Keratinocyte (primary cell): ENCODE measurements around the gene MAN2A2. TPM values are rescaled to one million over a fixed set of nuclear protein-coding genes. Genes with fewer than 3 reads are reported as not detected.

Experiments used
- DNase-seq: peaks from one replicate; pipeline ENCODE4 v3.0.0-alpha.2; 2011; ENCODE audit warnings: low read depth, missing footprints, low spot score
- FAIRE-seq: peaks from 2 replicates; lab custom pipeline; 2011; peaks lifted over from hg19 to GRCh38; lab: Jason Lieb, UNC
- H2AFZ ChIP-seq: 2 replicates; pipeline ENCODE4 v1.6.0; 2012; ENCODE audit warnings: low read length, control low read depth, inconsistent platforms; ENCODE audit not compliant: control insufficient read depth
- H3K27ac ChIP-seq: 2 replicates; pipeline ENCODE4 v1.5.1; 2011; ENCODE audit warnings: low read length; ENCODE audit not compliant: control insufficient read depth, insufficient read depth
- H3K27me3 ChIP-seq: 3 replicates; pipeline ENCODE4 v1.6.0; 2011; ENCODE audit warnings: low read length; ENCODE audit not compliant: control insufficient read depth, insufficient read depth; ENCODE audit errors: extremely low read depth
- H3K36me3 ChIP-seq, 2 experiments: 2 replicates in 1 of 2; 3 replicates in 1 of 2; pipeline ENCODE4 v1.5.1; 2011; ENCODE audit warnings: low read length in 2 of 2, mild to moderate bottlenecking in 1 of 2; ENCODE audit not compliant: control insufficient read depth in 2 of 2, insufficient read depth in 2 of 2; ENCODE audit errors: extremely low read depth in 1 of 2
- H3K4me1 ChIP-seq: 3 replicates; pipeline ENCODE4 v1.5.1; 2011; ENCODE audit warnings: low read length; ENCODE audit not compliant: control insufficient read depth, insufficient read depth; ENCODE audit errors: extremely low read depth
- H3K4me2 ChIP-seq: 3 replicates; pipeline ENCODE4 v1.6.0; 2011; ENCODE audit warnings: low read depth, low read length; ENCODE audit not compliant: control insufficient read depth, insufficient read depth; ENCODE audit errors: extremely low read depth
- H3K4me3 ChIP-seq, 3 experiments: fragments of 200-600 bp in 1 of 3; sonication (generic) in 1 of 3; 2 replicates in 2 of 3; 3 replicates in 1 of 3; pipeline ENCODE4 v1.5.1; 2011 to 2016; ENCODE audit warnings: low read length in 3 of 3, mild to moderate bottlenecking in 3 of 3, control low read depth in 2 of 3, inconsistent platforms in 1 of 3, low read depth in 1 of 3, mixed read lengths in 1 of 3, mixed run types in 1 of 3, moderate library complexity in 1 of 3; ENCODE audit not compliant: control insufficient read depth in 2 of 3, insufficient read depth in 2 of 3; ENCODE audit errors: extremely low read depth in 1 of 3
- H3K79me2 ChIP-seq: 2 replicates; pipeline ENCODE4 v1.6.0; 2012; ENCODE audit warnings: low read length; ENCODE audit not compliant: control insufficient read depth, insufficient read depth
- H3K9ac ChIP-seq: 3 replicates; pipeline ENCODE4 v1.6.0; 2011; ENCODE audit warnings: low read length; ENCODE audit not compliant: control insufficient read depth, insufficient read depth; ENCODE audit errors: extremely low read depth
- H3K9me1 ChIP-seq: 3 replicates; pipeline ENCODE4 v1.6.0; 2011; ENCODE audit warnings: low read length; ENCODE audit not compliant: control insufficient read depth, insufficient read depth; ENCODE audit errors: extremely low read depth
- H3K9me3 ChIP-seq: 2 replicates; pipeline ENCODE4 v1.5.1; 2012; ENCODE audit warnings: low read depth, low read length; ENCODE audit not compliant: control insufficient read depth
- H4K20me1 ChIP-seq: 3 replicates; pipeline ENCODE4 v1.6.0; 2011; ENCODE audit warnings: low read length; ENCODE audit not compliant: control insufficient read depth, insufficient read depth; ENCODE audit errors: extremely low read depth
- CTCF ChIP-seq, 3 experiments: IDR thresholded peaks in 1 of 3; conservative IDR thresholded peaks in 1 of 3; optimal IDR thresholded peaks in 1 of 3; 2 replicates in 2 of 3; 3 replicates in 1 of 3; pipeline versions ENCODE3 to v1.5.1; 2011; ENCODE audit warnings: low read length in 3 of 3, mild to moderate bottlenecking in 3 of 3, moderate library complexity in 2 of 3, control low read depth in 1 of 3, inconsistent platforms in 1 of 3; ENCODE audit not compliant: insufficient read depth in 2 of 3; ENCODE audit errors: extremely low read depth in 1 of 3
- EZH2 ChIP-seq: IDR thresholded peaks from one replicate; pipeline ENCODE4 v1.6.1; 2012; ENCODE audit warnings: inconsistent platforms, mild to moderate bottlenecking, low read length, moderate library complexity
- dilution Hi-C: fragments of 300-500 bp; cut with MboI; formaldehyde crosslinking; loops from one replicate; pipeline ENCODE4 v1.7.0; 2020; ENCODE audit warnings: low sequenced_read_pairs; ENCODE audit not compliant: extremely low pct_ligation_motif_present
- polyA plus RNA-seq, 5 experiments: library from polyadenylated mRNA; depleted of rRNA in 3 of 5; stranded (reverse) in 3 of 5; stranded (forward) in 1 of 5; unstranded in 1 of 5; fragments of >200 nt; gene quantifications; 1 replicate in 1 of 5; 2 replicates in 3 of 5; 3 replicates in 1 of 5; pipeline versions ENCODE4 v1.2.1 to v1.2.3, GENCODE V29; 2011 to 2012; ENCODE audit warnings: missing spikeins in 2 of 5, low read depth in 1 of 5, low replicate concordance in 1 of 5

Gene MAN2A2
- polyA plus RNA-seq, 1 donor (not counting 4 experiments of a cell fraction or from before 2014, with no cell fraction given), result 6.6 TPM

DNA sequence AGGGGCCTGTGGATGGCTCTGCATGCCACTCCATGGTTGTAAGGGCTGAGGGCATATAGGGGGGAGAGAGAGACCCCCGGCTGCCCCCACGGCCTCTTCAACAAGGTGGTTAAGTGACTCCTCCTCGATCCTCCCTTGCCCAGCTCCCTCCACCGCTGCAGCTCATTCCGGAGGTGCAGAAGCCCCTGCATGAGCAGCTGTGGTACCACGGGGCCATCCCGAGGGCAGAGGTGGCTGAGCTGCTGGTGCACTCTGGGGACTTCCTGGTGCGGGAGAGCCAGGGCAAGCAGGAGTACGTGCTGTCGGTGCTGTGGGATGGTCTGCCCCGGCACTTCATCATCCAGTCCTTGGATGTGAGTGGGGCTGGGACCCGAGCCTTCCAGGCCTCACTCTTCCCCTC lies 12.3 kb upstream of the MAN2A2 start:
- dilution Hi-C loops, result no loop called here
- Histone ChIP-seq H3K4me3 (no peak overlapping the region), H3K9ac (no peak overlapping the region), H3K79me2 (no peaks in the 10 kb centered on the region), H3K9me1 (no peaks in the 10 kb centered on the region), H3K36me3 (no peaks in the 10 kb centered on the region), H3K4me2 (no peak overlapping the region), H3K9me3 (no peaks in the 10 kb centered on the region), H3K27me3 (no peaks in the 10 kb centered on the region), H3K4me1 (no peaks in the 10 kb centered on the region), H3K27ac (no peak overlapping the region), H2AFZ (no peak overlapping the region), H4K20me1 (no peaks in the 10 kb centered on the region)
- DNase-seq (no peak), FAIRE-seq (no peak)
- no peak for TF ChIP-seq EZH2
- TF ChIP-seq CTCF (optimal IDR thresholded peaks at IDR 0.05 in 1 of 3, IDR thresholded peaks at IDR 0.05 in 1 of 3, conservative IDR thresholded peaks at IDR 0.05 in 1 of 3; ENCODE audit: extremely low read depth in 1 of 3, insufficient read depth in 2 of 3, low read length in 3 of 3), result no peak

DNA sequence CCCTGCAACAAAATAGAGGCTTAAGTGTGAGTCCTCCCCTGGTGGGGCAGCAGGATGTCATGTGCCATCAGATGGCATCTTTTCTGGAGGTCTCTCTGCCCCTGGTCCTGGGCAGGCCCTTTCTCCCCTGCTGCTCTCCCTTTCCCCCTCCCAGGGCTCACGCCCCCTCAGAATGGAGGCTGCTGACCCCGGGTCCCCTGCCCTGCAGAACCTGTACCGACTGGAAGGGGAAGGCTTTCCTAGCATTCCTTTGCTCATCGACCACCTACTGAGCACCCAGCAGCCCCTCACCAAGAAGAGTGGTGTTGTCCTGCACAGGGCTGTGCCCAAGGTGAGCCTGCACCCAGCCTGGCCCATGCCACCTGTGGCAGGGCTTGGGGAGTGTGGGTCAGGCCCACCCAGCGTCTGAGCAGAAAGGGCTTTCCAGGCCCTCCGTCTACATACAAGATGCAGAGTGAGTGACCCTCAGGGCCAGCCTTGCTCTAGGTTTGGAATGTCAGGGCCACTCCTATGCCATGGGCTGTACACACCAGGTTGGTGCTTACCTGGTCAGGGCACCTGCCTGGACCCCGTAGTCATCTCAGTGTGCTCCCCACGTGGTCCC lies 11.7 kb upstream of the MAN2A2 start:
- no peak overlapping the region for H3K27ac ChIP-seq
- no peaks in the 10 kb centered on the region for H3K4me1 ChIP-seq
- H3K4me2 ChIP-seq, result no peak overlapping the region
- no peak overlapping the region for H2AFZ ChIP-seq
- TF ChIP-seq CTCF (optimal IDR thresholded peaks at IDR 0.05 in 1 of 3, IDR thresholded peaks at IDR 0.05 in 1 of 3, conservative IDR thresholded peaks at IDR 0.05 in 1 of 3; ENCODE audit: extremely low read depth in 1 of 3, insufficient read depth in 2 of 3, low read length in 3 of 3) (no peak), EZH2 (no peak)
- no peaks in the 10 kb centered on the region for H3K36me3 ChIP-seq
- H3K27me3 ChIP-seq, result no peaks in the 10 kb centered on the region
- no peaks in the 10 kb centered on the region for H4K20me1 ChIP-seq
- H3K79me2 ChIP-seq, result no peaks in the 10 kb centered on the region
- DNase-seq (no peak), FAIRE-seq (no peak)
- H3K4me3 ChIP-seq, result no peak overlapping the region
- dilution Hi-C loops, result no loop called here
- no peak overlapping the region for H3K9ac ChIP-seq
- no peaks in the 10 kb centered on the region for H3K9me3 ChIP-seq
- no peaks in the 10 kb centered on the region for H3K9me1 ChIP-seq
